GM23338 (cell line): ENCODE data around the gene EXOC7. TPM values are rescaled to one million over a fixed set of nuclear protein-coding genes. Genes with fewer than 3 reads are reported as not detected.

Experiments
- ATAC-seq: fragments of 200-7000 bp; cut with Tn5 transposase; 3 replicates; pipeline ENCODE4 v1.9.1; 2020
- DNase-seq: peaks from one replicate; pipeline ENCODE4 v3.0.0-alpha.2; 2015; ENCODE audit warnings: low spot score
- H2AFZ ChIP-seq: fragments of 200-600 bp; sonication (generic); 2 replicates; pipeline ENCODE4 v1.8.0; 2016; ENCODE audit warnings: antibody characterized with exemption, mild to moderate bottlenecking, moderate library complexity
- H3F3A ChIP-seq: fragments of 200-600 bp; sonication (generic); replicated peaks from 2 replicates; pipeline ENCODE4 v1.8.0; 2017; ENCODE audit warnings: antibody characterized with exemption, mixed run types, low read depth
- H3K27ac ChIP-seq: fragments of 200-600 bp; sonication (generic); 2 replicates; pipeline ENCODE4 v1.6.1; 2016; ENCODE audit warnings: low read depth
- H3K27me3 ChIP-seq: fragments of 200-600 bp; sonication (generic); 2 replicates; pipeline ENCODE4 v1.8.0; 2016; ENCODE audit warnings: mild to moderate bottlenecking, mixed run types, moderate library complexity; ENCODE audit not compliant: insufficient read depth
- H3K36me3 ChIP-seq: fragments of 200-600 bp; sonication (generic); 2 replicates; pipeline ENCODE4 v1.8.0; 2016; ENCODE audit warnings: mild to moderate bottlenecking; ENCODE audit not compliant: insufficient read depth
- H3K4me1 ChIP-seq: fragments of 200-600 bp; sonication (generic); 2 replicates; pipeline ENCODE4 v1.8.0; 2016; ENCODE audit warnings: mild to moderate bottlenecking, moderate library complexity; ENCODE audit not compliant: insufficient read depth
- H3K4me2 ChIP-seq: fragments of 200-600 bp; sonication (generic); 2 replicates; pipeline ENCODE4 v1.7.1; 2017; ENCODE audit warnings: mixed run types
- H3K4me3 ChIP-seq: fragments of 200-600 bp; sonication (generic); 2 replicates; pipeline ENCODE4 v1.6.1; 2016; ENCODE audit warnings: mixed run types
- H3K79me2 ChIP-seq: fragments of 200-600 bp; sonication (generic); replicated peaks from 2 replicates; pipeline ENCODE4 v1.8.0; 2017; ENCODE audit warnings: mild to moderate bottlenecking; ENCODE audit not compliant: insufficient read depth
- H3K9me2 ChIP-seq: fragments of 200-600 bp; sonication (generic); 2 replicates; pipeline ENCODE4 v1.8.0; 2017; ENCODE audit not compliant: insufficient read depth
- H4K20me1 ChIP-seq: fragments of 200-600 bp; sonication (generic); replicated peaks from 2 replicates; pipeline ENCODE4 v1.8.0; 2017; ENCODE audit warnings: mild to moderate bottlenecking; ENCODE audit not compliant: insufficient read depth
- H3K27ac Mint-ChIP-seq: 2 replicates; pipeline ENCODE4 v1.8.0; 2020; ENCODE audit warnings: inconsistent platforms, mild to moderate bottlenecking, moderate library complexity, mixed read lengths
- H3K27me3 Mint-ChIP-seq: 3 replicates; pipeline ENCODE4 v1.8.0; 2022; ENCODE audit warnings: low read depth, mild to moderate bottlenecking, moderate library complexity, mixed read lengths, inconsistent platforms; ENCODE audit not compliant: insufficient read depth, poor library complexity
- H3K36me3 Mint-ChIP-seq: 3 replicates; pipeline ENCODE4 v1.8.0; 2021; ENCODE audit warnings: low read depth, mild to moderate bottlenecking, inconsistent platforms, moderate library complexity, mixed read lengths
- H3K4me1 Mint-ChIP-seq: 3 replicates; pipeline ENCODE4 v1.8.0; 2020; ENCODE audit warnings: mild to moderate bottlenecking, inconsistent platforms, mixed read lengths
- H3K4me3 Mint-ChIP-seq: 3 replicates; pipeline ENCODE4 v1.8.0; 2021; ENCODE audit warnings: moderate library complexity, mild to moderate bottlenecking, inconsistent platforms, mixed read lengths
- H3K9me3 Mint-ChIP-seq: 3 replicates; pipeline ENCODE4 v1.8.0; 2020; ENCODE audit warnings: moderate library complexity, mild to moderate bottlenecking, inconsistent platforms, mixed read lengths
- EZH2phosphoT487 ChIP-seq: fragments of 200-600 bp; sonication (generic); IDR thresholded peaks from one replicate; pipeline ENCODE4 v1.8.1; 2018; ENCODE audit warnings: antibody characterized with exemption; ENCODE audit not compliant: unreplicated experiment
- JUNB ChIP-seq: IDR thresholded peaks from one replicate; pipeline ENCODE4 v1.6.1; 2016; ENCODE audit warnings: antibody characterized with exemption; ENCODE audit not compliant: unreplicated experiment
- NANOG ChIP-seq: IDR thresholded peaks from 2 replicates; pipeline ENCODE4 v1.6.1; 2016; ENCODE audit warnings: antibody characterized with exemption, borderline replicate concordance
- POLR2AphosphoS5 ChIP-seq: IDR thresholded peaks from 2 replicates; pipeline ENCODE4 v1.6.1; 2016; ENCODE audit warnings: antibody characterized with exemption, low read depth
- ZNF114 ChIP-seq: fragments of 250-450 bp; sonication (Bioruptor Pico); IDR thresholded peaks from 2 replicates; pipeline ENCODE4 v1.5.0; 2020; ENCODE audit warnings: mild to moderate bottlenecking, moderate library complexity
- polyA plus RNA-seq: library from polyadenylated mRNA; unstranded; fragments of >200 nt; fragmentation: Nextera tagmentation; extraction: Ambion mirVana; gene quantifications from 2 replicates; pipeline ENCODE4 v1.2.1, GENCODE V29; 2016
- total RNA-seq: library from RNA; depleted of rRNA; stranded (reverse); fragments of >200 nt; shearing (Covaris generic); gene quantifications from 2 replicates; pipeline ENCODE4 v1.2.3, GENCODE V29; 2014
- TF ChIP-seq, protein P1 (sequence below), 2 experiments: fragments of 200-600 bp in 1 of 2; sonication (generic) in 1 of 2; conservative IDR thresholded peaks; 2 replicates each; pipeline versions ENCODE4 v1.5.1 to v1.6.1; 2016 to 2017; ENCODE audit warnings: antibody characterized with exemption in 2 of 2, low read depth in 2 of 2, mild to moderate bottlenecking in 2 of 2, moderate library complexity in 1 of 2
- TF ChIP-seq, protein P2 (sequence below): fragments of 250-450 bp; sonication (Bioruptor Pico); IDR thresholded peaks from 2 replicates; pipeline ENCODE4 v1.5.0; 2020; ENCODE audit warnings: mild to moderate bottlenecking, moderate library complexity
- TF ChIP-seq, protein P3 (sequence below): IDR thresholded peaks from 2 replicates; pipeline ENCODE4 v1.6.1; 2016; ENCODE audit warnings: antibody characterized with exemption

Gene EXOC7
- total and polyA plus RNA-seq, 2 experiments from 2014 or later, result 75.4 to 77.4 TPM

DNA sequence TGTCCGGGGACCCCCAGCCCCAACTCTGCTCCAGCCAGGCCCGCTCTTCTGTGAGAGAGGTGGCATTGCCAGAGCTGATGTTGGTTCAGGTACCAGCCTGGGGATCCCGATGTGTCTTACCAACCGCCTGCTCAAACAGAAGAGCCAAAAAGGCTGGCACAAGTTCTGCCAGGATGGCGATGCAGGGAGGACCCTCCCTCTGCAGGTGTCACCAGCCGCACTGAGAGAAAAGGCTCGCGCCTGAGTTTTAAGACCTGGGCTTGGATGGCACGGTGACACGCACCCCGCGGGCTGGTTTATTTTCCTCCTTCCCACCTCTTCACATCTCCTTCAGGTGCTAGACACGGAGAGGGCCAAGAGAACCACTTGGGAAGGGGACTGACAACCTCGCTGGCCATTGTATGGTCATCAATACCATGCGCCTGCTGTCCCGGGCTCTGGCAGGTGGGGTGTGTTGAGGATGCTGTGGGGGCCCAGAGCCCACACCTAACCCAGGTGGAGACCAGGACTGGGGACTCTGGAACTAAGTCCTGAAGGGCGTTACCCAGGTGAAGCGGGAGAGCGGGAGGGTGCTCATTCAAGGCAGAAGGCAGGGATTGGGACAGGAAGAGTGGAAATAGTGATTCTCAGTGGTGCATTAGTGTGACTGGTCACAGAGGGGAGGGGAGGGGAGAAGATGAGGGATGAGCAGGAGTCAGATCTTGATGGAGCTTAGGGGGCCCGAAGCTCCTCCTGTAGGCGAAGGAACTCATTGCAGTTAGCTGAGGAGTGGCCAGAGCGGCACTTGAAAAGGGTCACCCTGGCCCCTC lies 21.2 kb upstream of the EXOC7 start:
- Mint-ChIP-seq H3K4me1 (peaks cover 27% of the 10 kb centered on the region), H3K36me3 (no peaks in the 10 kb centered on the region), H3K27ac (no peak overlapping the region), H3K9me3 (no peaks in the 10 kb centered on the region; the same call in 2 of the 3 replicates), H3K4me3 (no peak overlapping the region), H3K27me3 (peaks cover 19% of the 10 kb centered on the region)
- no peaks in the 10 kb centered on the region for H3K9me2 ChIP-seq
- H3K27ac ChIP-seq, result no peak overlapping the region
- no peak for TF ChIP-seq POLR2AphosphoS5
- TF ChIP-seq, protein P1, sequence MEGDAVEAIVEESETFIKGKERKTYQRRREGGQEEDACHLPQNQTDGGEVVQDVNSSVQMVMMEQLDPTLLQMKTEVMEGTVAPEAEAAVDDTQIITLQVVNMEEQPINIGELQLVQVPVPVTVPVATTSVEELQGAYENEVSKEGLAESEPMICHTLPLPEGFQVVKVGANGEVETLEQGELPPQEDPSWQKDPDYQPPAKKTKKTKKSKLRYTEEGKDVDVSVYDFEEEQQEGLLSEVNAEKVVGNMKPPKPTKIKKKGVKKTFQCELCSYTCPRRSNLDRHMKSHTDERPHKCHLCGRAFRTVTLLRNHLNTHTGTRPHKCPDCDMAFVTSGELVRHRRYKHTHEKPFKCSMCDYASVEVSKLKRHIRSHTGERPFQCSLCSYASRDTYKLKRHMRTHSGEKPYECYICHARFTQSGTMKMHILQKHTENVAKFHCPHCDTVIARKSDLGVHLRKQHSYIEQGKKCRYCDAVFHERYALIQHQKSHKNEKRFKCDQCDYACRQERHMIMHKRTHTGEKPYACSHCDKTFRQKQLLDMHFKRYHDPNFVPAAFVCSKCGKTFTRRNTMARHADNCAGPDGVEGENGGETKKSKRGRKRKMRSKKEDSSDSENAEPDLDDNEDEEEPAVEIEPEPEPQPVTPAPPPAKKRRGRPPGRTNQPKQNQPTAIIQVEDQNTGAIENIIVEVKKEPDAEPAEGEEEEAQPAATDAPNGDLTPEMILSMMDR (conservative IDR thresholded peaks at IDR 0.05; ENCODE audit: low read depth in 2 of 2), result peak; percentile 38 to 61
- 0 out of 2 replicates have a peak overlapping the region, but pooled peaks have one; percentile 48 for H3K4me2 ChIP-seq
- peaks cover 5% of the 10 kb centered on the region; the same call in 1 of the 2 replicates for H3K27me3 ChIP-seq
- peaks cover 19% of the 10 kb centered on the region for H3F3A ChIP-seq
- no peaks in the 10 kb centered on the region for H3K79me2 ChIP-seq
- ATAC-seq (peak; percentile 36), DNase-seq (peak; percentile 80)
- H3K4me3 ChIP-seq, result no peak overlapping the region
- H2AFZ ChIP-seq, result no peak overlapping the region
- H3K36me3 ChIP-seq, result no peaks in the 10 kb centered on the region
- H3K4me1 ChIP-seq, result peaks cover 25% of the 10 kb centered on the region; the same call in 1 of the 2 replicates
- H4K20me1 ChIP-seq, result no peaks in the 10 kb centered on the region

DNA sequence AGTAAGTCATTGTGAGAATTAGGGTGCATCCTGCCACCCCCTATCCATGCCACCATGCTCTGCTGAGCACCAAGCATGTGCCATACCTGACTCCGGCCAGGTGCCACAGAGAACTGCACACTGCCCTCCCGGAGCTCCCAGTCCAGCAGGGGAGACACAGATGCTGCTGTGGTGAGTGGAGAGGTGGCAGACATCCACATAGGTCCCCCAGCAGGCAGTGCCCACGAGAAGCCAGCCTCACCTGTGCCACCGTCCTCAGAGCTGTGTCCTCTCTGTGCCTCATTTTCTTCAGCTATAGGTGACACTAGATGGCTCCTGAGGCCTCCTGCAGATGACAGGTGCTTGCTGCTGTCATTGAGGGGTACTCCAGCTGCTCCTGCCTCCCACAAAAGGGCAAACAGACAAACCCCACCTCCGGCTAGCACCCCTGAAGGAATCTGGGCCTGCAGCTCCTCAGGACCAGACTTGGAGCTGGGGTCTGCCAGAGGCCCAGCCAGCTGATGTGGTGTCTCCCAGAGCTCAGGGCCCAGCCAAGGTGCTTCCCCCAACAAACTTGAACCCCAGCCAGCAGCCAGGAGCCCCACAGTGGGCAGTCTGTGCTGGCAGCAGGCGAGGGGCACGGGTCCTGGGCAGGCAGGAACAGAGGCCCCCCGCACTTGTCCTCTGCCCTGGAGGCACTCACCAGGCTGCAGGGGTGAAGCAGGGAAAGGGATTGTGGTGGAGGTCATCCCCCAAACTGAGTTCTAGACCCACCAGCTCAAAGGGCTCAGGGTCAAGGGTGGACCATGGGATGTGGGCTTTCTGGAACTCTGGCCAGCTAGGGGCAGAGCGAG lies 20.4 kb upstream of the EXOC7 start:
- no peaks in the 10 kb centered on the region for H4K20me1 ChIP-seq
- no peaks in the 10 kb centered on the region for H3K9me2 ChIP-seq
- H3F3A ChIP-seq, result peaks cover 19% of the 10 kb centered on the region
- peaks cover 34% of the 10 kb centered on the region for H3K4me1 Mint-ChIP-seq
- no peaks in the 10 kb centered on the region for H3K36me3 Mint-ChIP-seq
- no peaks in the 10 kb centered on the region for H3K36me3 ChIP-seq
- DNase-seq (no peak), ATAC-seq (no peak)
- H3K4me1 ChIP-seq, result peaks cover 29% of the 10 kb centered on the region; the same call in 1 of the 2 replicates
- H3K9me3 Mint-ChIP-seq, result no peaks in the 10 kb centered on the region; the same call in 2 of the 3 replicates
- H3K4me2 ChIP-seq, result no peak overlapping the region
- no peak overlapping the region for H3K27ac Mint-ChIP-seq
- no peak overlapping the region for H3K27ac ChIP-seq
- peaks cover 23% of the 10 kb centered on the region for H3K27me3 Mint-ChIP-seq
- 0 out of 2 replicates have a peak, but pooled peaks cover 4% of the 10 kb centered on the region for H3K27me3 ChIP-seq
- TF ChIP-seq, protein P2, sequence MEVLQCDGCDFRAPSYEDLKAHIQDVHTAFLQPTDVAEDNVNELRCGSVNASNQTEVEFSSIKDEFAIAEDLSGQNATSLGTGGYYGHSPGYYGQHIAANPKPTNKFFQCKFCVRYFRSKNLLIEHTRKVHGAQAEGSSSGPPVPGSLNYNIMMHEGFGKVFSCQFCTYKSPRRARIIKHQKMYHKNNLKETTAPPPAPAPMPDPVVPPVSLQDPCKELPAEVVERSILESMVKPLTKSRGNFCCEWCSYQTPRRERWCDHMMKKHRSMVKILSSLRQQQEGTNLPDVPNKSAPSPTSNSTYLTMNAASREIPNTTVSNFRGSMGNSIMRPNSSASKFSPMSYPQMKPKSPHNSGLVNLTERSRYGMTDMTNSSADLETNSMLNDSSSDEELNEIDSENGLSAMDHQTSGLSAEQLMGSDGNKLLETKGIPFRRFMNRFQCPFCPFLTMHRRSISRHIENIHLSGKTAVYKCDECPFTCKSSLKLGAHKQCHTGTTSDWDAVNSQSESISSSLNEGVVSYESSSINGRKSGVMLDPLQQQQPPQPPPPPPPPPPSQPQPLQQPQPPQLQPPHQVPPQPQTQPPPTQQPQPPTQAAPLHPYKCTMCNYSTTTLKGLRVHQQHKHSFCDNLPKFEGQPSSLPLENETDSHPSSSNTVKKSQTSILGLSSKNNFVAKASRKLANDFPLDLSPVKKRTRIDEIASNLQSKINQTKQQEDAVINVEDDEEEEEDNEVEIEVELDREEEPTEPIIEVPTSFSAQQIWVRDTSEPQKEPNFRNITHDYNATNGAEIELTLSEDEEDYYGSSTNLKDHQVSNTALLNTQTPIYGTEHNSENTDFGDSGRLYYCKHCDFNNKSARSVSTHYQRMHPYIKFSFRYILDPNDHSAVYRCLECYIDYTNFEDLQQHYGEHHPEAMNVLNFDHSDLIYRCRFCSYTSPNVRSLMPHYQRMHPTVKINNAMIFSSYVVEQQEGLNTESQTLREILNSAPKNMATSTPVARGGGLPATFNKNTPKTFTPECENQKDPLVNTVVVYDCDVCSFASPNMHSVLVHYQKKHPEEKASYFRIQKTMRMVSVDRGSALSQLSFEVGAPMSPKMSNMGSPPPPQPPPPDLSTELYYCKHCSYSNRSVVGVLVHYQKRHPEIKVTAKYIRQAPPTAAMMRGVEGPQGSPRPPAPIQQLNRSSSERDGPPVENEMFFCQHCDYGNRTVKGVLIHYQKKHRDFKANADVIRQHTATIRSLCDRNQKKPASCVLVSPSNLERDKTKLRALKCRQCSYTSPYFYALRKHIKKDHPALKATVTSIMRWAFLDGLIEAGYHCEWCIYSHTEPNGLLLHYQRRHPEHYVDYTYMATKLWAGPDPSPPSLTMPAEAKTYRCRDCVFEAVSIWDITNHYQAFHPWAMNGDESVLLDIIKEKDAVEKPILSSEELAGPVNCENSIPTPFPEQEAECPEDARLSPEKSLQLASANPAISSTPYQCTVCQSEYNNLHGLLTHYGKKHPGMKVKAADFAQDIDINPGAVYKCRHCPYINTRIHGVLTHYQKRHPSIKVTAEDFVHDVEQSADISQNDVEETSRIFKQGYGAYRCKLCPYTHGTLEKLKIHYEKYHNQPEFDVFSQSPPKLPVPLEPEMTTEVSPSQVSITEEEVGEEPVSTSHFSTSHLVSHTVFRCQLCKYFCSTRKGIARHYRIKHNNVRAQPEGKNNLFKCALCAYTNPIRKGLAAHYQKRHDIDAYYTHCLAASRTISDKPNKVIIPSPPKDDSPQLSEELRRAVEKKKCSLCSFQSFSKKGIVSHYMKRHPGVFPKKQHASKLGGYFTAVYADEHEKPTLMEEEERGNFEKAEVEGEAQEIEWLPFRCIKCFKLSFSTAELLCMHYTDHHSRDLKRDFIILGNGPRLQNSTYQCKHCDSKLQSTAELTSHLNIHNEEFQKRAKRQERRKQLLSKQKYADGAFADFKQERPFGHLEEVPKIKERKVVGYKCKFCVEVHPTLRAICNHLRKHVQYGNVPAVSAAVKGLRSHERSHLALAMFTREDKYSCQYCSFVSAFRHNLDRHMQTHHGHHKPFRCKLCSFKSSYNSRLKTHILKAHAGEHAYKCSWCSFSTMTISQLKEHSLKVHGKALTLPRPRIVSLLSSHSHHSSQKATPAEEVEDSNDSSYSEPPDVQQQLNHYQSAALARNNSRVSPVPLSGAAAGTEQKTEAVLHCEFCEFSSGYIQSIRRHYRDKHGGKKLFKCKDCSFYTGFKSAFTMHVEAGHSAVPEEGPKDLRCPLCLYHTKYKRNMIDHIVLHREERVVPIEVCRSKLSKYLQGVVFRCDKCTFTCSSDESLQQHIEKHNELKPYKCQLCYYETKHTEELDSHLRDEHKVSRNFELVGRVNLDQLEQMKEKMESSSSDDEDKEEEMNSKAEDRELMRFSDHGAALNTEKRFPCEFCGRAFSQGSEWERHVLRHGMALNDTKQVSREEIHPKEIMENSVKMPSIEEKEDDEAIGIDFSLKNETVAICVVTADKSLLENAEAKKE, result no peak
- TF ChIP-seq NANOG (no peak), POLR2AphosphoS5 (no peak), JUNB (no peak), ZNF114 (CRISPR knock-in tag) (no peak), EZH2phosphoT487 (no peak)
- TF ChIP-seq, protein P3, sequence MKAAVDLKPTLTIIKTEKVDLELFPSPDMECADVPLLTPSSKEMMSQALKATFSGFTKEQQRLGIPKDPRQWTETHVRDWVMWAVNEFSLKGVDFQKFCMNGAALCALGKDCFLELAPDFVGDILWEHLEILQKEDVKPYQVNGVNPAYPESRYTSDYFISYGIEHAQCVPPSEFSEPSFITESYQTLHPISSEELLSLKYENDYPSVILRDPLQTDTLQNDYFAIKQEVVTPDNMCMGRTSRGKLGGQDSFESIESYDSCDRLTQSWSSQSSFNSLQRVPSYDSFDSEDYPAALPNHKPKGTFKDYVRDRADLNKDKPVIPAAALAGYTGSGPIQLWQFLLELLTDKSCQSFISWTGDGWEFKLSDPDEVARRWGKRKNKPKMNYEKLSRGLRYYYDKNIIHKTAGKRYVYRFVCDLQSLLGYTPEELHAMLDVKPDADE, result no peak
- H3K79me2 ChIP-seq, result no peaks in the 10 kb centered on the region
- H3K4me3 Mint-ChIP-seq, result no peak overlapping the region
- H3K4me3 ChIP-seq, result no peak overlapping the region
- no peak overlapping the region for H2AFZ ChIP-seq
